ENCODE data around the gene TRAPPC13.

Gene TRAPPC13

GRCh38 chr5:65693121-65693520 lies 68.3 kb downstream of the TRAPPC13 start:
- DNase-seq: no peak

- DNase-seq: no peak
These were observed 70.4 kb downstream of the TRAPPC13 start for GRCh38 chr5:65695162-65695755.

- no peak for DNase-seq
These were observed 71.1 kb downstream of the TRAPPC13 start for GRCh38 chr5:65695896-65696295.

GRCh38 chr5:65696892-65697291 lies 72.1 kb downstream of the TRAPPC13 start:
- DNase-seq: no peak

- no peak for DNase-seq
These were observed 74.5 kb downstream of the TRAPPC13 start for GRCh38 chr5:65699338-65699737.

- no peak for DNase-seq
These were observed 77.2 kb downstream of the TRAPPC13 start for GRCh38 chr5:65702036-65702435.

GRCh38 chr5:65704621-65705239 lies 79.9 kb downstream of the TRAPPC13 start:
- DNase-seq: no peak

- DNase-seq: no peak
These were observed 82.8 kb downstream of the TRAPPC13 start for GRCh38 chr5:65707663-65708062.

- no peak for DNase-seq
These were observed 83.3 kb downstream of the TRAPPC13 start for GRCh38 chr5:65708145-65708544.

Measured in 8988T (cell line).